ENCODE results near the gene MRPL43.

MRPL43 gene

GRCh38 chr10:101005869-101006567, 18.7 kb upstream of the MRPL43 start (continued):
- no peak for TF ChIP-seq PATZ1 (CRISPR knock-in tag; IDR thresholded peaks at IDR 0.05; ENCODE audit: borderline replicate concordance)
- no peak for TF ChIP-seq OSR1 (CRISPR knock-in tag; IDR thresholded peaks at IDR 0.05)
- no peak for TF ChIP-seq ZNF70 (CRISPR knock-in tag; IDR thresholded peaks at IDR 0.05)
- TF ChIP-seq SNAI2 (CRISPR knock-in tag; IDR thresholded peaks at IDR 0.05) = no peak
- no peak for TF ChIP-seq ZC3H10 (CRISPR knock-in tag; IDR thresholded peaks at IDR 0.05)
- TF ChIP-seq ISL1 (CRISPR knock-in tag; IDR thresholded peaks at IDR 0.05) = no peak

- ATAC-seq = no peak
- TF ChIP-seq CSRNP3 (CRISPR knock-in tag; IDR thresholded peaks at IDR 0.05) (no peak), ARNTL (CRISPR knock-in tag; IDR thresholded peaks at IDR 0.05; ENCODE audit: borderline replicate concordance, low read depth) (no peak), ZNF70 (CRISPR knock-in tag; IDR thresholded peaks at IDR 0.05) (no peak), ESRRG (CRISPR knock-in tag; IDR thresholded peaks at IDR 0.05) (no peak), ZC3H10 (CRISPR knock-in tag; IDR thresholded peaks at IDR 0.05) (no peak), ZNF8 (CRISPR knock-in tag; IDR thresholded peaks at IDR 0.05) (no peak), TSHZ2 (CRISPR knock-in tag; IDR thresholded peaks at IDR 0.05) (no peak), CSDC2 (CRISPR knock-in tag; IDR thresholded peaks at IDR 0.05) (no peak), PATZ1 (CRISPR knock-in tag; IDR thresholded peaks at IDR 0.05; ENCODE audit: borderline replicate concordance) (no peak)
These were observed 18.1 kb upstream of the MRPL43 start for GRCh38 chr10:101005361-101005760.

- no peak for ATAC-seq
- TF ChIP-seq SNAI2 (CRISPR knock-in tag; IDR thresholded peaks at IDR 0.05) = no peak
- TF ChIP-seq CSDC2 (CRISPR knock-in tag; IDR thresholded peaks at IDR 0.05) = no peak
- TF ChIP-seq ZFP30 (CRISPR knock-in tag; IDR thresholded peaks at IDR 0.05) = no peak
- TF ChIP-seq ZNF70 (CRISPR knock-in tag; IDR thresholded peaks at IDR 0.05) = no peak
- no peak for TF ChIP-seq ZNF8 (CRISPR knock-in tag; IDR thresholded peaks at IDR 0.05)
- TF ChIP-seq ZNF565 (CRISPR knock-in tag; conservative IDR thresholded peaks at IDR 0.05; ENCODE audit: low read depth) = no peak
- TF ChIP-seq ISL1 (CRISPR knock-in tag; IDR thresholded peaks at IDR 0.05) = no peak
- TF ChIP-seq POU6F1 (CRISPR knock-in tag; IDR thresholded peaks at IDR 0.05; ENCODE audit: borderline replicate concordance, low read depth) = no peak
- TF ChIP-seq TSHZ2 (CRISPR knock-in tag; IDR thresholded peaks at IDR 0.05) = no peak
- no peak for TF ChIP-seq PATZ1 (CRISPR knock-in tag; IDR thresholded peaks at IDR 0.05; ENCODE audit: borderline replicate concordance)
- TF ChIP-seq TOX (CRISPR knock-in tag; IDR thresholded peaks at IDR 0.05; ENCODE audit: borderline replicate concordance) = no peak
- no peak for TF ChIP-seq GLIS3 (CRISPR knock-in tag; IDR thresholded peaks at IDR 0.05)
- no peak for TF ChIP-seq BACH2 (CRISPR knock-in tag; IDR thresholded peaks at IDR 0.05; ENCODE audit: borderline replicate concordance)
- no peak for TF ChIP-seq PPARA (CRISPR knock-in tag; IDR thresholded peaks at IDR 0.05; ENCODE audit: borderline replicate concordance)
These were observed 16.4 kb upstream of the MRPL43 start for GRCh38 chr10:101003639-101004206.
